Loucy (cell line): ENCODE measurements around the gene PRR22.
"Not testable (repeated sequence)": the region's sequence is repeated elsewhere in the genome, so short reads cannot be mapped to it uniquely, and the experiment has no call there.

Source experiments
- H2AFZ ChIP-seq: fragments of 200-600 bp; sonication (generic); 2 replicates; pipeline ENCODE4 v1.6.0; 2016; ENCODE audit warnings: antibody characterized with exemption, mild to moderate bottlenecking, low read length, moderate library complexity
- H3F3A ChIP-seq: fragments of 200-600 bp; 2 replicates; pipeline ENCODE4 v1.6.0; 2016; ENCODE audit warnings: antibody characterized with exemption, low read depth, mild to moderate bottlenecking
- H3K27me3 ChIP-seq: fragments of 200-600 bp; sonication (generic); 2 replicates; pipeline ENCODE4 v1.6.1; 2014; ENCODE audit warnings: low read length, mild to moderate bottlenecking; ENCODE audit not compliant: insufficient read depth, poor library complexity, severe bottlenecking
- H3K36me3 ChIP-seq: fragments of 200-600 bp; sonication (generic); 2 replicates; pipeline ENCODE4 v1.6.1; 2016; ENCODE audit warnings: low read length; ENCODE audit not compliant: insufficient read depth
- H3K4me1 ChIP-seq: fragments of 200-600 bp; sonication (generic); 2 replicates; pipeline ENCODE4 v1.5.1; 2014; ENCODE audit warnings: low read length, mild to moderate bottlenecking; ENCODE audit not compliant: insufficient read depth, poor library complexity, severe bottlenecking
- H3K4me2 ChIP-seq: fragments of 200-600 bp; sonication (generic); 2 replicates; pipeline ENCODE4 v1.6.0; 2014; ENCODE audit warnings: antibody characterized with exemption, low read length, low read depth, mild to moderate bottlenecking; ENCODE audit not compliant: poor library complexity, severe bottlenecking
- H3K4me3 ChIP-seq: fragments of 200-600 bp; sonication (generic); 2 replicates; pipeline ENCODE4 v1.5.1; 2014; ENCODE audit warnings: low read length, mild to moderate bottlenecking, mixed read lengths; ENCODE audit not compliant: poor library complexity, severe bottlenecking
- H3K79me2 ChIP-seq: fragments of 200-600 bp; sonication (generic); 2 replicates; pipeline ENCODE4 v1.6.1; 2014; ENCODE audit warnings: low read length; ENCODE audit not compliant: insufficient read depth
- H3K9ac ChIP-seq: fragments of 200-600 bp; sonication (generic); 2 replicates; pipeline ENCODE4 v1.6.0; 2014; ENCODE audit warnings: mild to moderate bottlenecking, low read depth, low read length, moderate library complexity; ENCODE audit not compliant: poor library complexity, severe bottlenecking
- H3K9me2 ChIP-seq: fragments of 200-600 bp; sonication (generic); replicated peaks from 2 replicates; pipeline ENCODE4 v1.6.1; 2016; ENCODE audit warnings: low read depth, low read length, mixed read lengths
- H3K9me3 ChIP-seq: fragments of 200-600 bp; sonication (generic); 2 replicates; pipeline ENCODE4 v1.6.1; 2014; ENCODE audit warnings: mild to moderate bottlenecking, antibody characterized with exemption, low read length, low read depth; ENCODE audit not compliant: insufficient read depth
- H4K20me1 ChIP-seq: fragments of 200-600 bp; sonication (generic); 2 replicates; pipeline ENCODE4 v1.6.0; 2014; ENCODE audit warnings: antibody characterized with exemption, low read length, mild to moderate bottlenecking; ENCODE audit not compliant: insufficient read depth, poor library complexity, severe bottlenecking
- EZH2phosphoT487 ChIP-seq: fragments of 200-600 bp; IDR thresholded peaks from 2 replicates; pipeline ENCODE4 v1.6.1; 2018; ENCODE audit warnings: antibody characterized with exemption, mild to moderate bottlenecking, moderate library complexity, borderline replicate concordance
- TF ChIP-seq, protein P1 (sequence below): fragments of 200-600 bp; sonication (generic); conservative IDR thresholded peaks from 2 replicates; pipeline ENCODE4 v1.5.1; 2014; ENCODE audit warnings: mild to moderate bottlenecking, antibody characterized with exemption, low read length

PRR22 gene

DNA sequence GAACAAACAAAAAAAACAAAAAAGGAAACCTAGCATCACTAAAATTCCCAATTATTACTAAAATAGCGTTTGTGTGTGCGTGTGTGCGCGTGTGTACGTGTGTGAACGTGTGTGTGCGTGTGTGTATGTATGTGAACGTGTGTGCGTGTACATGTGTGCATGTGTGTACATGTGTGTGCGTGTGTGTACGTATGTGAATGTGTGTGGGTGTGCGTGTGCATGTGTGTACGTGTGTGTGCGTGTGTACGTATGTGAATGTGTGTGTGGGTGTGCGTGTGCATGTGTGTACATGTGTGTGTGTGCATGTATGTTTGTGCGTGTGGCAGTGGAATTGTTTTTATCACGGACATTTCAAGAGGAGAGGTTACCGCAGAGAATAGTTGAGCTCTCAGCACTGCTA lies 42.5 kb downstream of the PRR22 start:
- no peak overlapping the region for H3K4me2 ChIP-seq
- no peaks in the 10 kb centered on the region for H3K9me3 ChIP-seq
- no peaks in the 10 kb centered on the region for H3K36me3 ChIP-seq
- no peak overlapping the region for H3K9ac ChIP-seq
- H2AFZ ChIP-seq: no peak overlapping the region
- H3F3A ChIP-seq: no peaks in the 10 kb centered on the region
- no peak overlapping the region for H3K4me3 ChIP-seq
- H3K4me1 ChIP-seq: no peaks in the 10 kb centered on the region
- no peaks in the 10 kb centered on the region for H3K79me2 ChIP-seq
- no peaks in the 10 kb centered on the region for H3K9me2 ChIP-seq
- no peaks in the 10 kb centered on the region for H4K20me1 ChIP-seq
- no peak for TF ChIP-seq EZH2phosphoT487
- TF ChIP-seq, protein P1, sequence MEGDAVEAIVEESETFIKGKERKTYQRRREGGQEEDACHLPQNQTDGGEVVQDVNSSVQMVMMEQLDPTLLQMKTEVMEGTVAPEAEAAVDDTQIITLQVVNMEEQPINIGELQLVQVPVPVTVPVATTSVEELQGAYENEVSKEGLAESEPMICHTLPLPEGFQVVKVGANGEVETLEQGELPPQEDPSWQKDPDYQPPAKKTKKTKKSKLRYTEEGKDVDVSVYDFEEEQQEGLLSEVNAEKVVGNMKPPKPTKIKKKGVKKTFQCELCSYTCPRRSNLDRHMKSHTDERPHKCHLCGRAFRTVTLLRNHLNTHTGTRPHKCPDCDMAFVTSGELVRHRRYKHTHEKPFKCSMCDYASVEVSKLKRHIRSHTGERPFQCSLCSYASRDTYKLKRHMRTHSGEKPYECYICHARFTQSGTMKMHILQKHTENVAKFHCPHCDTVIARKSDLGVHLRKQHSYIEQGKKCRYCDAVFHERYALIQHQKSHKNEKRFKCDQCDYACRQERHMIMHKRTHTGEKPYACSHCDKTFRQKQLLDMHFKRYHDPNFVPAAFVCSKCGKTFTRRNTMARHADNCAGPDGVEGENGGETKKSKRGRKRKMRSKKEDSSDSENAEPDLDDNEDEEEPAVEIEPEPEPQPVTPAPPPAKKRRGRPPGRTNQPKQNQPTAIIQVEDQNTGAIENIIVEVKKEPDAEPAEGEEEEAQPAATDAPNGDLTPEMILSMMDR: no peak
- H3K27me3 ChIP-seq: no peaks in the 10 kb centered on the region

DNA sequence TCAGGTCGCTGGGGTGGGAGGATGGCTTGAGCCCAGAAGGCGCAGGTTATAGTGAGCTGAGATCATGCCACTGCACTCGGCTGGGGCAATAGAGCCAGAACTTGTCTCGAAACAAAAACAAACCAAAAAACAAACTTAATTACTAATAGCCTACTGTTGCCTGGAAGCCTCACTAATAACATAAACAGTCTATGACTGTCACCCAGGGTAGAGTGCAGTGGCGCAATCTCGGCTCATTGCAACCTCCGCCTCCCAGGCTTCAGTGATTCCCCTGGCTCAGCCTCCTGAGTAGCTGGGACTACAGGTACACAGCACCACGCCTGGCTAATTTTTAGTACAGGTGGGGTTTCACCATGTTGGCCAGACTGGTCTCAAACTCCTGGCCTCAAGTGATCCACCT lies 46.1 kb downstream of the PRR22 start:
- H3K4me3 ChIP-seq: no peak overlapping the region
- no peaks in the 10 kb centered on the region for H3K4me1 ChIP-seq
- no peaks in the 10 kb centered on the region for H3F3A ChIP-seq
- no peaks in the 10 kb centered on the region for H3K9me3 ChIP-seq
- H3K9ac ChIP-seq: no peak overlapping the region
- H3K4me2 ChIP-seq: no peak overlapping the region
- no peaks in the 10 kb centered on the region for H3K36me3 ChIP-seq
- no peaks in the 10 kb centered on the region for H3K9me2 ChIP-seq
- no peak overlapping the region for H2AFZ ChIP-seq
- H4K20me1 ChIP-seq: no peaks in the 10 kb centered on the region
- TF ChIP-seq, protein P1: no peak
- no peak for TF ChIP-seq EZH2phosphoT487
- no peaks in the 10 kb centered on the region for H3K79me2 ChIP-seq
- H3K27me3 ChIP-seq: no peaks in the 10 kb centered on the region

DNA sequence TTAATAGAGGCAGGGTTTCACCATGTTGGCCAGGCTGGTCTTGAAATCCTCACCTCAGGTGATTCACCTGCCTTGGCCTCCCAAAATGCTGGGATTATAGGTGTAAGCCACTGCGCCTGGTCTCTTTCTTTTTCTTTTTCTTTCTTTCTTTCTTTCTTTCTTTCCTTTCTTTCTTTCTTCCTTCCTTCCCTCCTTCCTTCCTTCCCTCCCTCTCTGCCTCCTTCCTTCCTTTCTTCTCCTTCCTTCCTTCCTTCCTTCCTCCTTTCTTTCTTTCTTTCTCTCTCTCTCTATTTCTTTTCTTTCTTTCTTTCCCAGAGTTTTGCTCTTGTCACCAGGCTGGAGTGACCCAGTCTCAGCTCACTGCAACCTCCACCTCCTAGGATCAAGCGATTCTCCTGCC lies 51.4 kb downstream of the PRR22 start:
- H3K4me1 ChIP-seq: not testable (repeated sequence)

More for the DNA sequence above, 51.4 kb downstream of the PRR22 start:
- not testable (repeated sequence) for H3K4me2 ChIP-seq, H2AFZ ChIP-seq, H4K20me1 ChIP-seq, H3K9ac ChIP-seq, H3K9me2 ChIP-seq, H3K4me3 ChIP-seq, H3F3A ChIP-seq, H3K27me3 ChIP-seq, H3K36me3 ChIP-seq, H3K9me3 ChIP-seq, H3K79me2 ChIP-seq
